H9 (cell line): ENCODE data around the gene SERPINB11. TPM values are rescaled to one million over a fixed set of nuclear protein-coding genes. Genes with fewer than 3 reads are reported as not detected.

ENCODE experiments used
- DNase-seq: peaks from one replicate; pipeline ENCODE4 v3.0.0-alpha.2; 2017
- H2AFZ ChIP-seq: one replicate; pipeline ENCODE4 v1.6.1; 2013; ENCODE audit warnings: mild to moderate bottlenecking, low read length, control low read depth, moderate library complexity
- H2AK5ac ChIP-seq: 2 replicates; pipeline ENCODE4 v1.6.1; 2013; ENCODE audit warnings: low read length, control low read depth, mixed read lengths; ENCODE audit not compliant: insufficient read length
- H2BK120ac ChIP-seq: one replicate; pipeline ENCODE4 v1.6.1; 2013; ENCODE audit warnings: low read depth, mild to moderate bottlenecking, low read length, control low read depth, inconsistent platforms; ENCODE audit not compliant: poor library complexity, severe bottlenecking
- H2BK12ac ChIP-seq: 2 replicates; pipeline ENCODE4 v1.6.1; 2013; ENCODE audit warnings: low read length, control low read depth, mixed read lengths, low read depth; ENCODE audit not compliant: insufficient read length
- H2BK15ac ChIP-seq: 2 replicates; pipeline ENCODE4 v1.6.1; 2013; ENCODE audit warnings: low read depth, low read length, control low read depth
- H2BK20ac ChIP-seq: one replicate; pipeline ENCODE4 v1.6.1; 2013; ENCODE audit warnings: low read depth, mild to moderate bottlenecking, low read length, control low read depth, inconsistent platforms; ENCODE audit not compliant: poor library complexity, severe bottlenecking
- H2BK5ac ChIP-seq: 2 replicates; pipeline ENCODE4 v1.6.1; 2013; ENCODE audit warnings: low read length, control low read depth, mixed read lengths; ENCODE audit not compliant: insufficient read length
- H3K14ac ChIP-seq: 2 replicates; pipeline ENCODE4 v1.6.1; 2013; ENCODE audit warnings: low read length, control low read depth; ENCODE audit not compliant: insufficient read depth
- H3K18ac ChIP-seq: 2 replicates; pipeline ENCODE4 v1.6.1; 2013; ENCODE audit warnings: low read depth, mild to moderate bottlenecking, mixed read lengths, low read length, control low read depth; ENCODE audit not compliant: insufficient read length
- H3K23ac ChIP-seq: 2 replicates; pipeline ENCODE4 v1.6.1; 2013; ENCODE audit warnings: low read length, control low read depth, mixed read lengths, low read depth; ENCODE audit not compliant: insufficient read length
- H3K23me2 ChIP-seq: 2 replicates; pipeline ENCODE4 v1.6.1; 2013; ENCODE audit warnings: low read depth, mild to moderate bottlenecking, mixed read lengths, low read length, control low read depth; ENCODE audit not compliant: insufficient read length, poor library complexity, severe bottlenecking
- H3K27ac ChIP-seq: 2 replicates; pipeline ENCODE4 v1.5.1; 2013; ENCODE audit warnings: low read length, control low read depth, mixed read lengths, low read depth; ENCODE audit not compliant: insufficient read length
- H3K27me3 ChIP-seq: 2 replicates; pipeline ENCODE4 v1.6.1; 2013; ENCODE audit warnings: low read length, control low read depth, inconsistent platforms; ENCODE audit not compliant: insufficient read depth
- H3K4ac ChIP-seq: 2 replicates; pipeline ENCODE4 v1.6.1; 2013; ENCODE audit warnings: low read depth, mild to moderate bottlenecking, control low read depth, inconsistent platforms, low read length, moderate library complexity
- H3K4me1 ChIP-seq: 2 replicates; pipeline ENCODE4 v1.6.1; 2013; ENCODE audit warnings: low read length, control low read depth, inconsistent platforms; ENCODE audit not compliant: insufficient read depth
- H3K4me2 ChIP-seq: 2 replicates; pipeline ENCODE4 v1.6.1; 2013; ENCODE audit warnings: low read length, control low read depth, mixed read lengths; ENCODE audit not compliant: insufficient read length, insufficient read depth
- H3K56ac ChIP-seq: 2 replicates; pipeline ENCODE4 v1.6.1; 2013; ENCODE audit warnings: low read depth, mild to moderate bottlenecking, mixed read lengths, low read length, control low read depth; ENCODE audit not compliant: insufficient read length
- H3K79me1 ChIP-seq: 2 replicates; pipeline ENCODE4 v1.6.1; 2013; ENCODE audit warnings: low read depth, mild to moderate bottlenecking, moderate library complexity, low read length, control low read depth, inconsistent platforms; ENCODE audit not compliant: insufficient read depth, poor library complexity, severe bottlenecking
- H3K79me2 ChIP-seq: 2 replicates; pipeline ENCODE4 v1.6.1; 2013; ENCODE audit warnings: low read length, control low read depth, inconsistent platforms; ENCODE audit not compliant: insufficient read depth
- H3K9ac ChIP-seq: 2 replicates; pipeline ENCODE4 v1.6.1; 2013; ENCODE audit warnings: low read length, control low read depth, mixed read lengths; ENCODE audit not compliant: insufficient read length; ENCODE audit errors: extremely low read depth
- H3K9me3 ChIP-seq: one replicate; pipeline ENCODE4 v1.6.1; 2013; ENCODE audit warnings: low read depth, low read length, inconsistent platforms; ENCODE audit not compliant: control insufficient read depth
- H3T11ph ChIP-seq: one replicate; pipeline ENCODE4 v1.6.1; 2013; ENCODE audit warnings: mild to moderate bottlenecking, low read length, control low read depth, inconsistent platforms
- H4K20me1 ChIP-seq: one replicate; pipeline ENCODE4 v1.6.1; 2013; ENCODE audit not compliant: control insufficient read depth, insufficient read length, insufficient read depth
- H4K5ac ChIP-seq: 2 replicates; pipeline ENCODE4 v1.6.1; 2013; ENCODE audit warnings: low read depth, mild to moderate bottlenecking, mixed read lengths, low read length, control low read depth; ENCODE audit not compliant: insufficient read length
- H4K8ac ChIP-seq: replicated peaks from 2 replicates; pipeline ENCODE4 v1.6.1; 2013; ENCODE audit warnings: low read length, control low read depth, mixed read lengths, low read depth; ENCODE audit not compliant: insufficient read length
- H4K91ac ChIP-seq: 2 replicates; pipeline ENCODE4 v1.6.1; 2013; ENCODE audit warnings: low read depth, mild to moderate bottlenecking, moderate library complexity, mixed read lengths, low read length, control low read depth; ENCODE audit not compliant: insufficient read length
- H3K27ac Mint-ChIP-seq, 3 experiments: 2 replicates in 2 of 3; 3 replicates in 1 of 3; pipeline ENCODE4 v1.8.0; 2020 to 2021; ENCODE audit warnings: mixed read lengths in 3 of 3, mild to moderate bottlenecking in 1 of 3, moderate library complexity in 1 of 3
- H3K27me3 Mint-ChIP-seq: 2 replicates; pipeline ENCODE4 v1.8.0; 2021; ENCODE audit warnings: low read depth, mild to moderate bottlenecking, moderate library complexity, mixed read lengths
- H3K36me3 Mint-ChIP-seq, 3 experiments: 2 replicates in 2 of 3; 3 replicates in 1 of 3; pipeline ENCODE4 v1.8.0; 2020 to 2021; ENCODE audit warnings: low read depth in 3 of 3, mixed read lengths in 3 of 3; ENCODE audit not compliant: insufficient read depth in 1 of 3
- H3K4me1 Mint-ChIP-seq, 2 experiments: 2 replicates each; pipeline ENCODE4 v1.8.0; 2020; ENCODE audit warnings: mixed read lengths in 2 of 2
- H3K4me3 Mint-ChIP-seq, 2 experiments: 2 replicates in 1 of 2; 3 replicates in 1 of 2; pipeline ENCODE4 v1.8.0; 2020 to 2021; ENCODE audit warnings: mild to moderate bottlenecking in 2 of 2, mixed read lengths in 2 of 2, moderate library complexity in 1 of 2
- H3K9me3 Mint-ChIP-seq, 2 experiments: 2 replicates in 1 of 2; 3 replicates in 1 of 2; pipeline ENCODE4 v1.8.0; 2020; ENCODE audit warnings: mild to moderate bottlenecking in 2 of 2, mixed read lengths in 2 of 2, moderate library complexity in 1 of 2
- CTCF ChIP-seq: fragments of 200-600 bp; sonication (generic); conservative IDR thresholded peaks from 3 replicates; pipeline ENCODE4 v1.8.0; 2021; ENCODE audit warnings: antibody characterized with exemption, mild to moderate bottlenecking
- total RNA-seq: library from RNA; stranded (reverse); gene quantifications from 2 replicates; pipeline ENCODE4 v1.2.1, GENCODE V29; 2021

Gene SERPINB11
- total RNA-seq, 1 experiment from 2014 or later = not detected

- Histone ChIP-seq H3K18ac (no peak overlapping the region), H3K4me2 (no peak overlapping the region), H2BK5ac (no peak overlapping the region), H4K5ac (no peak overlapping the region), H2BK15ac (no peak overlapping the region), H3K4ac (no peak overlapping the region), H3K14ac (no peak overlapping the region), H2AFZ (no peak overlapping the region), H3T11ph (no peak overlapping the region), H4K20me1 (no peaks in the 10 kb centered on the region), H3K23me2 (no peaks in the 10 kb centered on the region), H3K56ac (no peak overlapping the region), H3K23ac (no peak overlapping the region), H3K9ac (no peak overlapping the region), H3K4me1 (no peaks in the 10 kb centered on the region), H2BK120ac (no peak overlapping the region), H2BK12ac (no peak overlapping the region), H3K79me2 (no peaks in the 10 kb centered on the region), H3K27me3 (no peaks in the 10 kb centered on the region), H3K27ac (no peak overlapping the region), H3K9me3 (no peaks in the 10 kb centered on the region), H3K79me1 (no peaks in the 10 kb centered on the region), H2BK20ac (no peak overlapping the region), H2AK5ac (no peak overlapping the region), H4K8ac (no peak overlapping the region), H4K91ac (no peak overlapping the region)
- TF ChIP-seq CTCF = no peak
- Mint-ChIP-seq H3K4me3 (no peak overlapping the region), H3K9me3 (peaks cover 0 to 2% of the 10 kb centered on the region in 2 experiments; a peak in 3 of 5 replicates), H3K4me1 (peaks cover 0 to 4% of the 10 kb centered on the region in 2 experiments; a peak in 1 of 4 replicates), H3K27me3 (peaks cover 1% of the 10 kb centered on the region; the same call in 1 of the 2 replicates), H3K27ac (no peak overlapping the region), H3K36me3 (no peaks in the 10 kb centered on the region)
- DNase-seq = no peak
Measured at GRCh38 chr18:63753676-63754075, 50.9 kb downstream of the SERPINB11 start.
